B cell (primary cell): ENCODE measurements around the gene TRIM66. TPM values are rescaled to one million over a fixed set of nuclear protein-coding genes. Genes with fewer than 3 reads are reported as not detected.

Experiments
- ATAC-seq: fragments of 200-7000 bp; cut with Tn5 transposase; one replicate; pipeline ENCODE4 v1.10.0; 2021; ENCODE audit warnings: low read depth, mild to moderate bottlenecking, moderate number of reproducible peaks, moderate library complexity
- CTCF ChIA-PET: fragments of 350-600 bp; sonication (Branson Sonifier 250); formaldehyde crosslinking; loops from one replicate; lab custom pipeline; 2021; ENCODE audit warnings: antibody characterized with exemption, inconsistent platforms; lab: Charles Lee
- POLR2A ChIA-PET: fragments of 350-600 bp; sonication (Branson Sonifier 250); formaldehyde crosslinking; loops from one replicate; lab custom pipeline; 2021; ENCODE audit warnings: antibody characterized with exemption; lab: Charles Lee
- DNase-seq: peaks from one replicate; pipeline ENCODE4 v3.0.0; 2013
- H2AFZ ChIP-seq: 2 replicates; pipeline ENCODE4 v1.6.1; 2012; ENCODE audit warnings: mild to moderate bottlenecking, low read depth, low read length; ENCODE audit not compliant: insufficient read depth, poor library complexity, severe bottlenecking
- H3K27ac ChIP-seq, 2 donors: 1 replicate in 1 of 2; 2 replicates in 1 of 2; pipeline ENCODE4 v1.5.1; 2012 to 2013; ENCODE audit warnings: low read length in 2 of 2, mild to moderate bottlenecking in 2 of 2, moderate library complexity in 1 of 2
- H3K27me3 ChIP-seq, 4 experiments: fragments of 200-600 bp in 1 of 4; sonication (generic) in 1 of 4; replicated peaks in 1 of 4; 1 replicate in 2 of 4; 2 replicates in 2 of 4; pipeline versions ENCODE4 v1.6.1 to v1.7.0; 2013 to 2016; ENCODE audit warnings: low read length in 3 of 4, mild to moderate bottlenecking in 2 of 4, mixed read lengths in 1 of 4, moderate library complexity in 1 of 4; ENCODE audit not compliant: insufficient read depth in 4 of 4, control insufficient read depth in 3 of 4; ENCODE audit errors: control extremely low read depth in 1 of 4
- H3K36me3 ChIP-seq, 2 experiments: replicated peaks in 1 of 2; 1 replicate in 1 of 2; 2 replicates in 1 of 2; pipeline versions ENCODE4 v1.6.1 to v1.7.1; 2013; ENCODE audit warnings: low read length in 1 of 2; ENCODE audit not compliant: insufficient read depth in 2 of 2, control insufficient read depth in 1 of 2; ENCODE audit errors: control extremely low read depth in 1 of 2, extremely low read depth in 1 of 2
- H3K4me1 ChIP-seq, 2 donors: fragments of 200-600 bp in 1 of 2; sonication (generic) in 1 of 2; 1 replicate in 1 of 2; 2 replicates in 1 of 2; pipeline versions ENCODE4 v1.5.1 to v1.6.1; 2013 to 2017; ENCODE audit warnings: low read length in 2 of 2; ENCODE audit not compliant: control insufficient read depth in 2 of 2, insufficient read depth in 2 of 2
- H3K4me2 ChIP-seq: replicated peaks from 2 replicates; pipeline ENCODE3; 2012; ENCODE audit warnings: mild to moderate bottlenecking, low read depth, low read length; ENCODE audit not compliant: poor library complexity, severe bottlenecking
- H3K4me3 ChIP-seq, 5 experiments: fragments of 200-600 bp in 1 of 5; sonication (generic) in 1 of 5; 1 replicate in 3 of 5; 2 replicates in 2 of 5; pipeline versions ENCODE4 v1.5.1 to v1.7.0; 2011 to 2016; ENCODE audit warnings: low read length in 4 of 5, mild to moderate bottlenecking in 4 of 5, low read depth in 2 of 5, control low read depth in 1 of 5, moderate library complexity in 1 of 5; ENCODE audit not compliant: insufficient read depth in 1 of 5; ENCODE audit errors: control extremely low read depth in 1 of 5, extremely low read depth in 1 of 5
- H3K79me2 ChIP-seq: fragments of 200-600 bp; sonication (generic); one replicate; pipeline ENCODE4 v1.6.0; 2016; ENCODE audit warnings: low read length; ENCODE audit not compliant: control insufficient read depth, insufficient read depth
- H3K9ac ChIP-seq: fragments of 200-600 bp; sonication (generic); 2 replicates; pipeline ENCODE4 v1.6.1; 2017; ENCODE audit warnings: mild to moderate bottlenecking, low read length, moderate library complexity
- H3K9me3 ChIP-seq, 3 donors: one replicate each; pipeline versions ENCODE4 v1.6.1 to v1.7.1; 2013; ENCODE audit warnings: low read length in 2 of 3; ENCODE audit not compliant: control insufficient read depth in 2 of 3, insufficient read depth in 1 of 3; ENCODE audit errors: control extremely low read depth in 1 of 3
- H4K20me1 ChIP-seq: 2 replicates; pipeline ENCODE4 v1.6.0; 2012; ENCODE audit warnings: mild to moderate bottlenecking, low read length; ENCODE audit not compliant: insufficient read depth, control insufficient read depth, poor library complexity, severe bottlenecking
- H3K27ac Mint-ChIP-seq: one replicate; pipeline ENCODE4 v1.8.0; 2021; ENCODE audit warnings: mixed read lengths
- H3K27me3 Mint-ChIP-seq: one replicate; pipeline ENCODE4 v1.8.0; 2021; ENCODE audit warnings: mixed read lengths
- H3K4me1 Mint-ChIP-seq: one replicate; pipeline ENCODE4 v1.8.0; 2021; ENCODE audit warnings: mixed read lengths
- H3K4me3 Mint-ChIP-seq: one replicate; pipeline ENCODE4 v1.8.0; 2021; ENCODE audit warnings: mixed read lengths
- H3K9me3 Mint-ChIP-seq: one replicate; pipeline ENCODE4 v1.8.0; 2022; ENCODE audit warnings: mixed read lengths; ENCODE audit not compliant: insufficient read depth
- EZH2 ChIP-seq: IDR thresholded peaks from 2 replicates; pipeline ENCODE4 v1.6.1; 2012; ENCODE audit warnings: borderline replicate concordance, low read depth, mild to moderate bottlenecking, moderate library complexity, low read length; ENCODE audit not compliant: insufficient read depth, poor library complexity, severe bottlenecking
- WGBS: methylation state at CpG from one replicate; pipeline ENCODE4 v1.1.5; 2013; ENCODE audit warnings: missing lambda C conversion rate; ENCODE audit not compliant: insufficient coverage; 5-methylcytosine and 5-hydroxymethylcytosine counted together
- intact Hi-C: fragments of 100-400 bp; cut with micrococcal nuclease; formaldehyde crosslinking; loops from one replicate; pipeline ENCODE4 v1.10.0; 2022
- polyA plus RNA-seq: library from polyadenylated mRNA; depleted of rRNA; stranded (reverse); fragments of >200 nt; gene quantifications from 2 replicates; pipeline ENCODE4 v1.2.3, GENCODE V29; 2012
- total RNA-seq, 2 donors: library from RNA; stranded (reverse); fragments of 120-200 nt in 1 of 2; gene quantifications; 1 replicate in 1 of 2; 2 replicates in 1 of 2; pipeline versions ENCODE4 v1.2.3 to v1.2.4, GENCODE V29; 2013 to 2022
- TF ChIP-seq, protein P1 (sequence below): fragments of 200-600 bp; IDR thresholded peaks from one replicate; pipeline ENCODE4 v1.8.0; 2022; ENCODE audit warnings: antibody characterized with exemption, mild to moderate bottlenecking

TRIM66 gene
- total and polyA plus RNA-seq, 2 donors (not counting 1 experiment from before 2014, with no cell fraction given): 11.1 to 21.1 TPM

- Histone ChIP-seq H3K9me3 (no peaks in the 10 kb centered on the region), H3K36me3 (peaks cover 0 to 5% of the 10 kb centered on the region in 2 experiments), H2AFZ (no peak overlapping the region), H3K4me1 (no peaks in the 10 kb centered on the region), H3K4me3 (no peak overlapping the region), H3K27ac (no peak overlapping the region), H3K79me2 (no peaks in the 10 kb centered on the region), H3K4me2 (no peak overlapping the region), H4K20me1 (no peaks in the 10 kb centered on the region), H3K27me3 (peaks cover 0 to 4% (median 0%) of the 10 kb centered on the region in 4 experiments), H3K9ac (no peak overlapping the region)
- WGBS: 35% methylated on average over 4 of the region's 7 CpGs
- Mint-ChIP-seq H3K4me1 (no peaks in the 10 kb centered on the region), H3K9me3 (no peaks in the 10 kb centered on the region), H3K27me3 (peaks cover 4% of the 10 kb centered on the region), H3K4me3 (no peak overlapping the region), H3K27ac (no peak overlapping the region)
- TF ChIP-seq, protein P1, sequence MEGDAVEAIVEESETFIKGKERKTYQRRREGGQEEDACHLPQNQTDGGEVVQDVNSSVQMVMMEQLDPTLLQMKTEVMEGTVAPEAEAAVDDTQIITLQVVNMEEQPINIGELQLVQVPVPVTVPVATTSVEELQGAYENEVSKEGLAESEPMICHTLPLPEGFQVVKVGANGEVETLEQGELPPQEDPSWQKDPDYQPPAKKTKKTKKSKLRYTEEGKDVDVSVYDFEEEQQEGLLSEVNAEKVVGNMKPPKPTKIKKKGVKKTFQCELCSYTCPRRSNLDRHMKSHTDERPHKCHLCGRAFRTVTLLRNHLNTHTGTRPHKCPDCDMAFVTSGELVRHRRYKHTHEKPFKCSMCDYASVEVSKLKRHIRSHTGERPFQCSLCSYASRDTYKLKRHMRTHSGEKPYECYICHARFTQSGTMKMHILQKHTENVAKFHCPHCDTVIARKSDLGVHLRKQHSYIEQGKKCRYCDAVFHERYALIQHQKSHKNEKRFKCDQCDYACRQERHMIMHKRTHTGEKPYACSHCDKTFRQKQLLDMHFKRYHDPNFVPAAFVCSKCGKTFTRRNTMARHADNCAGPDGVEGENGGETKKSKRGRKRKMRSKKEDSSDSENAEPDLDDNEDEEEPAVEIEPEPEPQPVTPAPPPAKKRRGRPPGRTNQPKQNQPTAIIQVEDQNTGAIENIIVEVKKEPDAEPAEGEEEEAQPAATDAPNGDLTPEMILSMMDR: no peak
- no peak for TF ChIP-seq EZH2
- ChIA-PET CTCF (no interaction called here), POLR2A (no interaction called here)
- DNase-seq (no peak), ATAC-seq (no peak)
- intact Hi-C loops: no loop called here
Measured at GRCh38 chr11:8610532-8611116, 71.8 kb downstream of the TRIM66 start.

DNA sequence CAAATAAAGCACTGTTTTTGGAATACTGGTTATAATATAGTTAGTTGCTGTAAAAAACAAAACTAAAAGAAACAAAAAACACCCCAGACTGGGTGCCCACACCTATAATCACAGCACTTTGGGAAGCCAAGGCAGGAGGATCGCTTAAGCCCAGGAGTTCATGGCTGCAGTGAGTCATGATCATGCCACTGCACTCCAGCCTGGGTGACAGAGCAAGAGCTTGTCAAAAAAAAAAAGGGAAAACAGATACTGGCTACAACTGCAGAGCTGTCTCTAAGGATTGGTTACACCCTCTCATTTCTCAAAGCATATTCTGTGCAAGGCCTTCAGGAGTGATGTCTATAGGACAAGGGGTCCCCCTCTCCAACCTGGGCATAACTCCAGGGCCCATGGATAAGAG, 73.8 kb downstream of the TRIM66 start:
- Mint-ChIP-seq H3K4me3 (no peak overlapping the region), H3K4me1 (no peaks in the 10 kb centered on the region)

More for the DNA sequence above, 73.8 kb downstream of the TRIM66 start:
- intact Hi-C loops: no loop called here
- ATAC-seq (no peak), DNase-seq (no peak)
- Histone ChIP-seq H3K9ac (no peak overlapping the region), H4K20me1 (no peaks in the 10 kb centered on the region), H3K27ac (no peak overlapping the region), H3K4me1 (no peaks in the 10 kb centered on the region), H3K36me3 (no peaks in the 10 kb centered on the region), H2AFZ (no peak overlapping the region), H3K9me3 (no peaks in the 10 kb centered on the region), H3K4me3 (no peak overlapping the region), H3K79me2 (no peaks in the 10 kb centered on the region), H3K27me3 (peaks cover 0 to 9% (median 3%) of the 10 kb centered on the region in 4 experiments), H3K4me2 (no peak overlapping the region)
- TF ChIP-seq, protein P1: no peak
- no peak for TF ChIP-seq EZH2
- CTCF ChIA-PET: no interaction called here
- POLR2A ChIA-PET: no interaction called here
- WGBS: 100% methylated on average over 1 of the region's 1 CpG
- Mint-ChIP-seq H3K9me3 (no peaks in the 10 kb centered on the region), H3K27me3 (peaks cover 19% of the 10 kb centered on the region), H3K27ac (no peak overlapping the region)
